GM12872 (cell line): ENCODE results near the gene PKP3.

Experiments used
- TF ChIP-seq, protein P1 (sequence below): IDR thresholded peaks from 3 replicates; pipeline ENCODE4 v1.5.1; 2011; ENCODE audit warnings: low read depth, mild to moderate bottlenecking, low read length, moderate library complexity; ENCODE audit not compliant: insufficient read depth

PKP3 gene

DNA sequence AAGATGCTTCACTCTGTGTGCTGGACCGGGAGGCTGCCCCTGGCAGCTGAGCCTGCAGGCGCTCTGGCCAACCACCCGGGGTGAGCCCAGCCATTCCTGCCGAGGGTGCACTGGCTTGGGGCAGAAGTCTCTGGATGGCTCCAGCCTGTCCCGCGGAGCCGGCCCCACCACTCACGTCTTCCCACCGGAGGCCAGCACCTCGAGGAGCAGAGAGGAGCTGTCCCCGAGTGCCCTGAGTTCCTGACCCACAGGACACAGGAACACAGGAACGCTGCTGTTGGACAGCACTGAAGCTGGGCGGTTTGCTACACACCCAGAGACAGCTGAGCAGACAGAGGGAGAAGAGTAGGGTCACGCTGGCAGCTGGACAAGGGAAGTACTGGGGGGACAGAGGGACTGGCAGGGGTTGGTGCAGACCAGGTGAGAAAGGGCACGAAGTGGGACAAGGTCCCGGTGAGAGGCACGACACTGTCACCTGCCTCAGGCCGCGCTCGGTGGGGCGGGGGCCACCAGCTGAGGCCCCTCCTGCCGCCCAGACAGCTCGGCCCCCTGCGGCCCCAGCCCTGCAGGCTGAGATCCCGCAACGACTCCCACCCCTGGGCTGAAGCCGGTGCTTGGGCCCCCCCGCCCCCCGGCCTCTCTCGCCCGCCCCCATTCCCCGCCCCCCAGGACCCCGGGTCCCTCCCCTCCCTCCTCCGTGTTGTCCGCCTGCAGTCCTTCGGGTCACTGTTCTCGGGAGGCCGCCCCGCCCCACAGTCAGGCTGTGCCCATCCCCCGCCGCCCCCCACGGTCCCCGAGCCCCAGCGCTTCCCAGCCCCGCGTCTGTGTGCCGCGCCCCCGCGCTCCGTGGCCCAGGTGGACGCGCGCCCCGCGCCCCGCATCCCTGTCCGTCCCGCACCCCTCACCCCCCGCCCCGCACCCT, 25.3 kb upstream of the PKP3 start:
- TF ChIP-seq, protein P1, sequence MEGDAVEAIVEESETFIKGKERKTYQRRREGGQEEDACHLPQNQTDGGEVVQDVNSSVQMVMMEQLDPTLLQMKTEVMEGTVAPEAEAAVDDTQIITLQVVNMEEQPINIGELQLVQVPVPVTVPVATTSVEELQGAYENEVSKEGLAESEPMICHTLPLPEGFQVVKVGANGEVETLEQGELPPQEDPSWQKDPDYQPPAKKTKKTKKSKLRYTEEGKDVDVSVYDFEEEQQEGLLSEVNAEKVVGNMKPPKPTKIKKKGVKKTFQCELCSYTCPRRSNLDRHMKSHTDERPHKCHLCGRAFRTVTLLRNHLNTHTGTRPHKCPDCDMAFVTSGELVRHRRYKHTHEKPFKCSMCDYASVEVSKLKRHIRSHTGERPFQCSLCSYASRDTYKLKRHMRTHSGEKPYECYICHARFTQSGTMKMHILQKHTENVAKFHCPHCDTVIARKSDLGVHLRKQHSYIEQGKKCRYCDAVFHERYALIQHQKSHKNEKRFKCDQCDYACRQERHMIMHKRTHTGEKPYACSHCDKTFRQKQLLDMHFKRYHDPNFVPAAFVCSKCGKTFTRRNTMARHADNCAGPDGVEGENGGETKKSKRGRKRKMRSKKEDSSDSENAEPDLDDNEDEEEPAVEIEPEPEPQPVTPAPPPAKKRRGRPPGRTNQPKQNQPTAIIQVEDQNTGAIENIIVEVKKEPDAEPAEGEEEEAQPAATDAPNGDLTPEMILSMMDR: no peak

DNA sequence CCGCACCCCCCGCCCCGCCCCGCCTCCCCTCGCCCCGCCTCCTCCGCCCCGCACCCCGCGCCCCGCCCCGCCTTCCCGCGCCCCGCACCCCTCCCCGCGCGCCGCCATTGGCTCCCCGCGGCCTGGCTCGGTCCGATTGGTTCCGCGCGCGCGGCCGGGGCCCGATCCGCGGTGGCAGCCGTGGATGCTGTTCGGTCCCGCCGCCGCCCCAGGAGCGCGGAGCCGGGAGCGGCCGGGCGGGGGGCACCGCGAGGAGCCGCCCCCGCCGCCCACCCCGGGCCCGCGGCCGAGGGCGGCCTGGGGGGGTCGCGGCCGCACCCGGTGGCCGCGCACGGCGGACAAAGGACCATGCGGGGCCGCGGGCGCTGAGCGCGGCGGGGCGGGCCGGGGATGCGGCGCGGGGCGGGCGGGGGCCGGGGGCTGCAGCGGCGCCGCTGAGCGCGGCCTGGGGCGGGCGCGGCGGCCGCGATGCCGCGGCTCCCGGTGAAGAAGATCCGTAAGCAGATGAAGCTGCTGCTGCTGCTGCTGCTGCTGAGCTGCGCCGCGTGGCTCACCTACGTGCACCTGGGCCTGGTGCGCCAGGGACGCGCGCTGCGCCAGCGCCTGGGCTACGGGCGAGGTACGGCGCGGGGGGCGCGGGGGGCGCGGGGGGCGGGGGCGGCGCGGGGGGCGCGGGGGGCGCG, 24.5 kb upstream of the PKP3 start, which contains the start of gene B4GALNT4:
B4GALNT4 (plus strand) TSS at position 164 of the 683 bp plus-strand sequence; CDS start at position 469, 305 bp downstream.
- TF ChIP-seq, protein P1: no peak

DNA sequence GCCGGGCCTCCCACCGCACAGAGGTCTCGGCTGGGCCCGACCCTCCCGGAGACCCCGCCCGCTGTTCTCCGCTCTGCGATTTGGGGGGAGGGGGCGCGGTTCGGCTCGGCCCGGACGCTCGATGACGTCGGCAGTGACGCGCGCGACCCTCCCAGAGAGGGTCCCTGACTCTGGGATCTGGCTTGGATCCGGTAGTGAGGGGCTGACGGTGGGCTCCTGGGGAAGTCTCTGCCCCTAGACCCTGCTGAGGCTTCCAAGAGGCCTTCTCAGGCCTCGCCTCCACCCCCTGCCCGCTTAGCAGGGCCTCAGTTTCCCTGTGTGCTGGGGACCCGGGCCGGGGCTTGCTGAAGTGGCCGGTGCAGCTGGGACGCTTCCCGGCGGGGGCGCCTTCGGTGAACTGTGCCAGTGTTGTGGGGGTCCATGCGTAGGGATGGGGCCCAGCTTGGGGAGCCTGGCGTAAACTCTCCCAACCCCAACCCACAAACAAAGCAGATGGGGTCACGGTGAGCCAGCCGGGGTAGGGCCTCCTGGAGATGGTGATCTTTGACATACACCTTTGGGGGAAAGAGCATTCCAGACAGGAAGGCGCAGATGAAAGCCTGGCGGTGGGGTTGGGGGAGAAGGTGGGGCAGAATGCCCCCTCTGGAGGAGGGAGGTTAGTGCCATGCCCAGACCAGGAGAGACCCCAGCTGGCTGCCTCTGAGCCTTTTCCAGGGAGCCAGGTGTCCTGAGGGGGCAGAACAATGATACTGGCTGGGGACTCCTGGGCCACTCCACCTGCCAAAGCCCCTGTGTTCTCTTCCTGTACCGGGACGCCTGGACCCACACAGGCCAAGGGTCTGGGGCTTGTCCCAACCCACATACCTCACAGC, 23.7 kb upstream of the PKP3 start:
- TF ChIP-seq, protein P1: no peak

DNA sequence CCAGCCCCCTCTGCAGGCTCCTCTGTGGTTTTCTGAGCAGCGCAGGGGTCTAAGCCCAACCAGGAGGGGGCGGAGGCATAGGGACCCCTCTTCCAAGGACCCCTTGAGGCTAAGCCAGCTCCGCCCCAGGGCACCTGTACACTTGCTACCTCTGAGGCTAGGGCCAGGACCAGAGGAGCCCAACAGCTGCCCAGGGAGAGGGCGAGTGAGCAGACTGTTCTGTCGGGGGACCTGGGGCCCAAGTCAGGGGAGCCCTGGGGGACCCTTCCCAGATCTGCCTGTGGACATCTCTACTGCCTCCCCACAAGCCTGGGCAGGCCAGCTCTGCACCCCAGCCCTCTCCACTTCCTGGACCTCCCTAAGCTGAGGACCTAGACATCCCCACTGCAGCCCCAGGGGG, 23.0 kb upstream of the PKP3 start:
- TF ChIP-seq, protein P1: no peak

DNA sequence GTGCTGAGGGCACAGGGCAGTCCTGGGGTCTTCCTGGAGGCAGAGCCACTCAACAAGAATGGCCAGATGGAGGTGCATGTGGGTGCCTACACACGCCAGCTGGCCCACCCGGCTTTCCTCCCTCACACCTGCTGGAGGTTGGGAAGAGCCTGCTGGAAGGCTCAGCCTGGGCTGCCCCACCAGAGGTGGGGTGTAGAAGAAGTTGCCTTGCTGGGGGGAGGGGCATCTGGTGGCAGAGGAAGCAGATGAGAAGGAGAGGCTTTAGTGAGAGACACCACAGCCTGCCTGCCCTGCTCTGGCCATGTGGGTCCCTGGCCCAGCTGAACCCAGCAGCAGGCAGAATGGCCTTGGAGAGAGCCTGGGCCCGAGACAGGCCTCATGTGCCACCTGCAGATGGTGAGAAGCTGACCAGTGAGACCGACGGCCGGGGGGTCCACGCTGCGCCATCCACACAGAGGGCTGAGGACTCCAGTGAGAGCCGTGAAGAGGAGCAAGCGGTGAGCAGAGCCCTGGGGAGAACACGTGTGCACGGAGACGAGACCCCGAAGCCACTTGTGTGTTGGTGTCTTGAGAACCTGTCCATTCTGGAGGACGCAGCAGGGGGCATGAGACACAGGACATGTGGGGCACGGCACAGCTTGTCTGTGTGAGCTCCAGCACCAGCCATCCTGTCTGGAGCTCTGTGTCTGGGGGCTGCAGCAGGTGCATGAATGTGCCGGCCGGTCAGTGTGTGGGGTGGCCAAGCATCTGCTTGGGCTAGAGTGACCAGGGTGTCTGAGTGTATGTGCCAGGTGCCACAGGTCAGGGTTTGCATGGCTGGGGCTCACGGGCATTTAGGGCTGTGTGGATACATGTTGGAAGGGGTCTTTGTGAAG, 22.1 kb upstream of the PKP3 start:
- TF ChIP-seq, protein P1: no peak

DNA sequence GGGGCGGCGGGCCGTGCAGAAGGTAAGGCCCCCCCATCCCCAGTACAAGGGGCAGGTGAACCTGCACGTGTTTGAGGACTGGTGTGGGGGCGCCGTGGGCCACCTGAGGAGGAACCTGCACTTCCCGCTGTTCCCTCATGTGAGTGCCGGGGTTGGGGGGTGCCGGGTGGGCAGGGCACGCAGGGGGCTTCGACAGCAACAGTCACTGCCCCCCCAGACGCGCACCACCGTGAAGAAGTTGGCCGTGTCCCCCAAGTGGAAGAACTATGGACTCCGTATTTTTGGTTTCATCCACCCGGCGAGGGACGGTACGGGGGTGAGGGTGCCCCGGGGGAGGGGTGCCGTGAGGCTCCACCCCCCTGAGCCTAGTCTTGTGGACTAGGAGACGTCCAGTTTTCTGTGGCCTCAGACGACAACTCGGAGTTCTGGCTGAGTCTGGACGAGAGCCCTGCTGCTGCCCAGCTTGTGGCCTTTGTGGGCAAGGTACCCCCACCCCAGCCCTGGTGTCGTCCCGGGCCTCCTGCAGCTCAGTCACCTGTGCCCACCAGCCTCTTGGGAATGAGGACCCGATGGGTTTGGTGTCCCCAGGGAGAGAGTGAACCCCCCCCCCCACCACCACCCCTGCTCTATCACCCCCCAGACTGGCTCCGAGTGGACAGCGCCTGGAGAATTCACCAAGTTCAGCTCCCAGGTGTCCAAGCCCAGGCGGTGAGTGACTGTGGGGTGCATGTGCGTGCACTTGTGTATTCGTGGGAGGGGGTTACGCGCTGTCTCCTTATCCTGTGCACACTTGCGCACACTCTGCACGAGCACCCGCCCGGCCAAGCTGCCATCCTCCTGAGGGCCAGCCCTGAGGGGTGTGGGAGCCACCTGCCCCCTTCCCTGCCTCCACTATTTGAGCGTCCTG, 20.9 kb upstream of the PKP3 start:
- TF ChIP-seq, protein P1: no peak
